ENCODE results near the gene GMEB2.
A peak's percentile ranks its signal among the peaks of the same experiment; 100 is the strongest.
"Not testable (repeated sequence)": the region's sequence is repeated elsewhere in the genome, so short reads cannot be mapped to it uniquely, and the experiment has no call there.

Gene GMEB2

DNA sequence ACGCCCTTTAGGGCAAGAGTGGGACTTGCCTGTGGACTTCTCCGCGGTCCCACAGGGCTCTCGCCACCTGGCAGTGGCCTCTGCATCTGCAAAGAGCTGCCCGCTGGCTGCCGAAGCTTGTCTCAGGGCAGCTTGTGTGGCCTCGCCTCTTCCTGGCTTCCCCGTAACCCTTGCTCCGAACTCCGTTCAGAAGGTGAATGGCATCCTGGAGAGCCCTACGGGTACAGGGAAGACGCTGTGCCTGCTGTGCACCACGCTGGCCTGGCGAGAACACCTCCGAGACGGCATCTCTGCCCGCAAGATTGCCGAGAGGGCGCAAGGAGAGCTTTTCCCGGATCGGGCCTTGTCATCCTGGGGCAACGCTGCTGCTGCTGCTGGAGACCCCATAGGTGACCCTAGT is 34.2 kb upstream of the GMEB2 start:
- TF ChIP-seq, protein P1, sequence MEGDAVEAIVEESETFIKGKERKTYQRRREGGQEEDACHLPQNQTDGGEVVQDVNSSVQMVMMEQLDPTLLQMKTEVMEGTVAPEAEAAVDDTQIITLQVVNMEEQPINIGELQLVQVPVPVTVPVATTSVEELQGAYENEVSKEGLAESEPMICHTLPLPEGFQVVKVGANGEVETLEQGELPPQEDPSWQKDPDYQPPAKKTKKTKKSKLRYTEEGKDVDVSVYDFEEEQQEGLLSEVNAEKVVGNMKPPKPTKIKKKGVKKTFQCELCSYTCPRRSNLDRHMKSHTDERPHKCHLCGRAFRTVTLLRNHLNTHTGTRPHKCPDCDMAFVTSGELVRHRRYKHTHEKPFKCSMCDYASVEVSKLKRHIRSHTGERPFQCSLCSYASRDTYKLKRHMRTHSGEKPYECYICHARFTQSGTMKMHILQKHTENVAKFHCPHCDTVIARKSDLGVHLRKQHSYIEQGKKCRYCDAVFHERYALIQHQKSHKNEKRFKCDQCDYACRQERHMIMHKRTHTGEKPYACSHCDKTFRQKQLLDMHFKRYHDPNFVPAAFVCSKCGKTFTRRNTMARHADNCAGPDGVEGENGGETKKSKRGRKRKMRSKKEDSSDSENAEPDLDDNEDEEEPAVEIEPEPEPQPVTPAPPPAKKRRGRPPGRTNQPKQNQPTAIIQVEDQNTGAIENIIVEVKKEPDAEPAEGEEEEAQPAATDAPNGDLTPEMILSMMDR (IDR thresholded peaks at IDR 0.05; ENCODE audit: low read depth, low read length, missing control alignments): no peak
- H3K4me3 ChIP-seq (replicated peaks; ENCODE audit: low read depth, low read length): no peak overlapping the region
- DNase-seq (ENCODE audit: extremely low read depth, low read depth): no peak

DNA sequence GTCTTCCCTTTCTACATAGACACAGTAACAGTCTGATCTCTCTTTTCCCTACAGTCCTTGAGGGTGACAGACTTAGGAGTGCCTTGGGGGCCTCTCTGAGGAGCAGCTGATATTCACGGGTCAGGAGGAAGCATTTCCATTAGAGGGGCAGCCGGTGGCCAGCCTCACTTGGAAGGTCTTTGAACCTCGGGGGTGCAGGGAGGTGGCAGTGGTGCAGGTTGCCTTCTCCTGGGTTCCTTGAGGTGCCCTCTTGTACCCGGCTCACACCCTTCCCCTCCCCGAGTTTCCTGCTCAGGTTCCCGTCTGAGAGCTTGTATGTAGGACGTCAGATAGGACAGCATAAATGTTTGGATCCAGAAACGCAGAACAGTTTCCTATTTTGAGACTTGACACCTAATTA is 33.7 kb upstream of the GMEB2 start:
- DNase-seq (ENCODE audit: extremely low read depth, low read depth): no peak
- H3K4me3 ChIP-seq (replicated peaks; ENCODE audit: low read depth, low read length): no peak overlapping the region

DNA sequence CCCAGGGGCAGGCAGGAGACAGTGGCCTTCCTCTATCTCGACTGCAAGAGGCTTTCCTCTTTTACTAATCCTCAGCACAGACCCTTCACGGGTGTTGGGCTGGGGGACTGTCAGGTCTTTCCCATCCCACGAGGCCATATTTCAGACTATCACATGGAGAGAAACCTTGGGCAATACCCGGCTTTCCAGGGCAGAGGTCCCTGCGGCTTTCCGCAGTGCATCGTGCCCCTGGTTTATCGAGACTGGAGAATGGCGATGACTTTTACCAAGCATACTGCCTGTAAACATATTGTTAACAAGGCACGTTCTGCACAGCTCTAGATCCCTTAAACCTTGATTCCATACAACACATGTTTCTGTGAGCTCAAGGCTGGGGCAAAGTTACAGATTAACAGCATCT is 33.3 kb upstream of the GMEB2 start:
- H3K4me3 ChIP-seq (replicated peaks; ENCODE audit: low read depth, low read length); DNase-seq (ENCODE audit: extremely low read depth, low read depth): not testable (repeated sequence)

More for the DNA sequence above, 33.7 kb upstream of the GMEB2 start:
- TF ChIP-seq, protein P1 (IDR thresholded peaks at IDR 0.05; ENCODE audit: low read depth, low read length, missing control alignments): no peak

DNA sequence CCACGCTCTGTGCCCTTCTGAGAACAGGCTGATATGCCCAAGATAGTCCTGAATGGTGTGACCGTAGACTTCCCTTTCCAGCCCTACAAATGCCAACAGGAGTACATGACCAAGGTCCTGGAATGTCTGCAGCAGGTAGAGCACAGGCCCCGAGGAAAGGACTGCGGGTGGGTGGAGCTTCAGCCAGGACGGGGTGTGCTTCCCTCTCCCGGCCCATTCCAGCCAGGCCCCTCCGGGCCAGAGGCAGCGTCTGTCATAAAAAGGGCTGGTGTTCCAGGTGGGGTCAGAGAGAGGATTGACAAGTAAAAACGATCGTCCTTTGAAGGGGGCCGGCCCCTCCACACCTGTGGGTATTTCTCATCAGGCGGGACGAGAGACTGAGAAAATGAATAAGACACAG is 32.5 kb upstream of the GMEB2 start:
- TF ChIP-seq, protein P1 (IDR thresholded peaks at IDR 0.05; ENCODE audit: low read depth, low read length, missing control alignments): no peak
- H3K4me3 ChIP-seq (replicated peaks; ENCODE audit: low read depth, low read length): peak overlapping the region; percentile 97
- no peak for DNase-seq (ENCODE audit: extremely low read depth, low read depth)

DNA sequence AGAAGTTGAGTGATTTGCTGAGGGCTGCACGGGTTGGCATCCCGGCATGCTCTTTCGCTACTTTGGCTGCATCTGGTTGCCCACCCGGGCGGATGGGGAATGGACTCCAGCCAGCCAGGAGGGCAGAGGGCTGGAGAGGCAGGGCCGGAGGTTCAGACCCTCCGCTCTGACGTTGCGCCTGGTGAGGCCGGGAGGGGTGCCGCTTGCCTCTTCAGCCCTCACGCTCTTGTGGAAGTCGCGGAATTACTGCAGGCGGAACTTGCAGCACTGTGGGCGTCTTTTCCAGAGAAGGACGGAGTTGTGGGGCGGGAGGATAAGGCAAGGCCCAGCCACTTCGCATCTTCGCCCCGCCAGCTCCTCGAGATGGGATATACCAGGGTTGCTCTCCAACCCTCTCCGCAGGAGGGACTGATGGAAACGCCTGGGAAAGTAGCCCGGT is 31.9 kb upstream of the GMEB2 start:
- TF ChIP-seq, protein P1 (IDR thresholded peaks at IDR 0.05; ENCODE audit: low read depth, low read length, missing control alignments): no peak
- H3K4me3 ChIP-seq (replicated peaks; ENCODE audit: low read depth, low read length): peak overlapping the region; percentile 97
- DNase-seq (ENCODE audit: extremely low read depth, low read depth): no peak

DNA sequence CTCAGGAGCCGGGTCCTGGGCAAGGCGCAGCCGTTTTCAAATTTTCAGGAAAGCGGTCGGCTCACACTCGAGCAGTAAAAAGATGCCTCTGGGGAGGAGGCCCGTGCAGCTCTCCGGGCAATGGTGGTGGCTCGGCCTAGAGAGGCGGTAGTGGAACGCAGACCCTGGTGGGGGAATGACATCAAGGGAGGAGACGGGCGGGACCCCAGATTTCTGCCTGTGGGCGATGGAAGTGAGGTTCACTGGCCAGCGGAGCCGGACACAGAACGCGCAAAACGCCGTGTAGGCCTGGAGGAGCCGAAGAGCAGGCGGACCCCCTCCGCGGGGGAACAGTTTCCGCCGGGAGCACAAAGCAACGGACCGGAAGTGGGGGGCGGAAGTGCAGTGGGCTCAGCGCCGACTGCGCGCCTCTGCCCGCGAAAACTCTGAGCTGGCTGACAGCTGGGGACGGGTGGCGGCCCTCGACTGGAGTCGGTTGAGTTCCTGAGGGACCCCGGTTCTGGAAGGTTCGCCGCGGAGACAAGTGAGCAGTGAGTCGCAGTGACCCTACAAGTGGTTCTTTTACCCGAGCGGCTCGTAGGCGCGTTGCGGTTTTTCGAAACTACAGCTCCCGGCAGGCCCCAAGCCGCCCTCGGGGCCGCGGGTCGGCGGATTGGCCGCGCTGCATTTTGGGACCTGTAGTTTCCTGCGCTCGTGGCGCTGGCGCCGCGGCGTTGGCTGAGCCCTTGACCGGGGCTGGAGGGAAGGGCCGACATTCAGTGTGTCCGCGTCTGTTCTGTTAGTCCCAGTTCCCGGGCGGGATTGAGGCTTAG is 31.2 kb upstream of the GMEB2 start, which contains the start of gene RTEL1:
Gene RTEL1, plus strand, starts transcription at position 376 of the 812 bp plus-strand sequence. CDS start 1,091 bp downstream, outside the sequence.
- H3K4me3 ChIP-seq (replicated peaks; ENCODE audit: low read depth, low read length): peak within 1 kb of the TSS; percentile 97
- DNase-seq (ENCODE audit: extremely low read depth, low read depth): peak; percentile 63
- TF ChIP-seq, protein P1 (IDR thresholded peaks at IDR 0.05; ENCODE audit: low read depth, low read length, missing control alignments): no peak

DNA sequence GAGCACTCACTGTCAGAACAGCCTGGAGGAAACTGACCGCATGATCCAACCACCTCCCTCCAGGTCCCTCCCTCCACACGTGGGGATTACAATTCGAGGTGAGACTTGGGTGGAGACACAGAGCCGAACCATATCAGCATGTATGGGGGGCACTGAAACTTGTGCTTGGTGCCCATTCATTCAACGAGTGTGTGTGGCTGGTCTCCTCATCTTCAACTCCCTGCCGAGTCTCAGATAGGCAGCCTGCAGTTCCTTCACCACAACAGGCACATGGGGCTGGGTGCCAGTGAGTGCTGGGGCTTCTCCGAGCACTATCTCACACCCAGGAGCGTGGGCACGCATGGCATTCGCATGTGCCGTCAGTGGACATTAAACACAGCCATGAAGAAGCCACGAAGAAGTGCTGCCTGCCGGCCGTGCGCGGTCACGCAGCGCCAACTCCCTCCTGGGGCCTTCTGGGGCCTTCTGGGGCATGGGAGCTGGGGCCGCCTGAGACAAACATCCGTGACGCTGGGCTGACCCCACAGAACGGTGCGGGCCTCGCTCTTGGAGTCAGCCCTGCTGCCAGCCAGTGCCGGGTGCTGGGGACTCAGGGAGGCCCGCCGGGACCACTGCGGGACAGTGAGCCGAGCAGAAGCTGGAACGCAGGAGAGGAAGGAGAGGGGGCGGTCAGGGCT is 30.5 kb upstream of the GMEB2 start:
- no peak for DNase-seq (ENCODE audit: extremely low read depth, low read depth)
- TF ChIP-seq, protein P1 (IDR thresholded peaks at IDR 0.05; ENCODE audit: low read depth, low read length, missing control alignments): no peak
- peak overlapping the region; percentile 97 for H3K4me3 ChIP-seq (replicated peaks; ENCODE audit: low read depth, low read length)
